ENCODE results near the gene RYR2. TPM values are rescaled to one million over a fixed set of nuclear protein-coding genes. Genes with fewer than 3 reads are reported as not detected.
A peak's percentile ranks its signal among the peaks of the same experiment; 100 is the strongest.

Gene RYR2
- total RNA-seq, 2 experiments from 2014 or later: not detected

GRCh38 chr1:237788069-237788468 lies 746.1 kb downstream of the RYR2 start:
- DNase-seq (ENCODE audit: low spot score): no peak
- no peak for TF ChIP-seq CTCF (conservative IDR thresholded peaks at IDR 0.05; ENCODE audit: low read length)
- no peak for TF ChIP-seq EZH2phosphoT487 (IDR thresholded peaks at IDR 0.05; ENCODE audit: borderline replicate concordance, low read depth, low read length)
- ChIA-PET CTCF (ENCODE audit: unreplicated experiment) (no interaction called here), POLR2A (no interaction called here)
- Histone ChIP-seq H3K4me3 (ENCODE audit: low read depth, low read length, poor library complexity, severe bottlenecking) (no peak overlapping the region), H3K79me2 (ENCODE audit: insufficient read depth, low read depth, low read length) (no peaks in the 10 kb centered on the region), H3K4me2 (ENCODE audit: low read length) (no peak overlapping the region), H3K36me3 (ENCODE audit: insufficient read depth, low read length) (no peaks in the 10 kb centered on the region), H3K9me2 (ENCODE audit: insufficient read depth, low read length) (no peaks in the 10 kb centered on the region), H3K27ac (ENCODE audit: low read depth, low read length, poor library complexity, severe bottlenecking) (no peak overlapping the region), H3K4me1 (ENCODE audit: insufficient read depth, low read length, poor library complexity, severe bottlenecking) (no peaks in the 10 kb centered on the region), H3K9me3 (ENCODE audit: low read length) (no peaks in the 10 kb centered on the region), H4K20me1 (ENCODE audit: insufficient read depth, low read length) (no peaks in the 10 kb centered on the region), H2AFZ (ENCODE audit: low read length) (no peak overlapping the region)
- intact Hi-C loops (cut with micrococcal nuclease; ENCODE audit: unreplicated experiment): no loop called here
- no TSS peak for BruUV-seq (replicated peaks)

GRCh38 chr1:237789619-237790018 lies 747.6 kb downstream of the RYR2 start:
- Histone ChIP-seq H3K4me2 (ENCODE audit: low read length) (no peak overlapping the region), H3K4me3 (ENCODE audit: low read depth, low read length, poor library complexity, severe bottlenecking) (no peak overlapping the region), H3K9me3 (ENCODE audit: low read length) (no peaks in the 10 kb centered on the region), H2AFZ (ENCODE audit: low read length) (no peak overlapping the region), H3K9me2 (ENCODE audit: insufficient read depth, low read length) (no peaks in the 10 kb centered on the region), H3K36me3 (ENCODE audit: insufficient read depth, low read length) (no peaks in the 10 kb centered on the region), H3K79me2 (ENCODE audit: insufficient read depth, low read depth, low read length) (no peaks in the 10 kb centered on the region), H3K4me1 (ENCODE audit: insufficient read depth, low read length, poor library complexity, severe bottlenecking) (no peaks in the 10 kb centered on the region), H4K20me1 (ENCODE audit: insufficient read depth, low read length) (no peaks in the 10 kb centered on the region), H3K27ac (ENCODE audit: low read depth, low read length, poor library complexity, severe bottlenecking) (no peak overlapping the region)
- no peak for TF ChIP-seq EZH2phosphoT487 (IDR thresholded peaks at IDR 0.05; ENCODE audit: borderline replicate concordance, low read depth, low read length)
- no peak for TF ChIP-seq CTCF (conservative IDR thresholded peaks at IDR 0.05; ENCODE audit: low read length)
- BruUV-seq (replicated peaks): no TSS peak
- ChIA-PET CTCF (ENCODE audit: unreplicated experiment) (no interaction called here), POLR2A (no interaction called here)
- intact Hi-C loops (cut with micrococcal nuclease; ENCODE audit: unreplicated experiment): no loop called here
- peak; percentile 4 for DNase-seq (ENCODE audit: low spot score)

GRCh38 chr1:237791592-237791991 lies 749.6 kb downstream of the RYR2 start:
- Histone ChIP-seq H3K36me3 (ENCODE audit: insufficient read depth, low read length) (no peaks in the 10 kb centered on the region), H2AFZ (ENCODE audit: low read length) (no peak overlapping the region), H3K4me2 (ENCODE audit: low read length) (no peak overlapping the region), H3K4me3 (ENCODE audit: low read depth, low read length, poor library complexity, severe bottlenecking) (no peak overlapping the region), H3K79me2 (ENCODE audit: insufficient read depth, low read depth, low read length) (no peaks in the 10 kb centered on the region), H3K9me2 (ENCODE audit: insufficient read depth, low read length) (no peaks in the 10 kb centered on the region), H3K4me1 (ENCODE audit: insufficient read depth, low read length, poor library complexity, severe bottlenecking) (no peaks in the 10 kb centered on the region), H4K20me1 (ENCODE audit: insufficient read depth, low read length) (no peaks in the 10 kb centered on the region), H3K9me3 (ENCODE audit: low read length) (no peaks in the 10 kb centered on the region), H3K27ac (ENCODE audit: low read depth, low read length, poor library complexity, severe bottlenecking) (no peak overlapping the region)
- no peak for TF ChIP-seq EZH2phosphoT487 (IDR thresholded peaks at IDR 0.05; ENCODE audit: borderline replicate concordance, low read depth, low read length)
- TF ChIP-seq CTCF (conservative IDR thresholded peaks at IDR 0.05; ENCODE audit: low read length): no peak
- intact Hi-C loops (cut with micrococcal nuclease; ENCODE audit: unreplicated experiment): no loop called here
- no peak for DNase-seq (ENCODE audit: low spot score)
- ChIA-PET CTCF (ENCODE audit: unreplicated experiment) (no interaction called here), POLR2A (interaction anchor here (0.6 kb wide), 1 partner anchor 28 kb away, joined by 5 read pairs; no protein-coding TSS in a partner anchor)
- no TSS peak for BruUV-seq (replicated peaks)
